GM18499 (cell line): ENCODE results near the gene MRPL24.
"Not testable (repeated sequence)": the region's sequence is repeated elsewhere in the genome, so short reads cannot be mapped to it uniquely, and the experiment has no call there.

Experiments used
- ATAC-seq: cut with Tn5 transposase; IDR thresholded peaks from one replicate; pipeline ENCODE4 v1.9.1; 2021; ENCODE audit warnings: moderate number of reproducible peaks; ENCODE audit not compliant: insufficient read depth, unreplicated experiment

The MRPL24 gene

DNA sequence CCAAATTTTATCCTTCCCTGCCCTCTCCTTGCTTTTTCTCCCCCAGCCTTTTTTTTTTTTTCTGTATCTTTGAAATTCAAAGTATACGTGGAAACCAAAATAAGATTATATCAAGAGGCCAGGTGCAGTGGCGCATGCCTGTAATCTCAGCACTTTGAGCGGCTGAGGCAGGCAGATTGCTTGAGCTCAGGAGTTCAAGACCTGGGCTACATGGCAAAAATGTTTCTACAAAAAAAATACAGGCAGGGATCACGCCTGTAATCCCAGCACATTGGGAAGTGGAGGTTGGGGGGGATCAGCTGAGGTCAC is 19.9 kb upstream of the MRPL24 start:
- no peak for ATAC-seq

DNA sequence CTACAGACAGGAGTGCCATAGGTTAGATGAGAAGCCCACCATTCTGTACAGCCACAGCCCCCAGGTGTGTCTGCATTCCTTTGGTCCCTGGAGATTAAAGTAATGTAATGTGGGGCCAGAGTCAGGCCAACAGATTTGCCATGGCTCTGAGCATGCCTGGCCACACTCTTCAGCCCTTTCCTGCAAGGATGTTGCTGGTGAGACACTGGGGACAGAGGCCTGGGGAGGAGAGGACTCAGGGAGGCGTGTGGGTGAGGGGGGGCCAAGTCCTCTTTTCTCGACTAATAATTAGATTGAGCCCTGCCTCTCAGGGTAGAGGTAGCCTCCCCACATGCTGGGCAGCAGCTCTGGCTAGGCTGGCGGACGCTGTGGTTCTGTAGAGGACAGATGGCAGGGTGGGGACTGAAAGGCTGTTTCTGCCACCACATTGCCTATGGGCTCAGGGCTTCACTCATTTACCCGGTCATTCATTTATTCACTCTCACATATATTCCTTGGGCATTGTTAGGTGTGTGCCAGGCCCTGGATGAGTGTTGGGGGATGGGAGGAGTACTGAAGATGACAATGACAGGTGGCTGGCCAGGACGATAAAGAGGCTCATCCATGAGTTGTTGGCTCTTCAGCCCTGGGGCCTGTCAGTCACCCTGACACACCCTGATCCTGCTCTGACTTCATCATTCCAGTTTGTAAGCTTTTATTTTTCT is 19.4 kb upstream of the MRPL24 start:
- ATAC-seq = no peak

DNA sequence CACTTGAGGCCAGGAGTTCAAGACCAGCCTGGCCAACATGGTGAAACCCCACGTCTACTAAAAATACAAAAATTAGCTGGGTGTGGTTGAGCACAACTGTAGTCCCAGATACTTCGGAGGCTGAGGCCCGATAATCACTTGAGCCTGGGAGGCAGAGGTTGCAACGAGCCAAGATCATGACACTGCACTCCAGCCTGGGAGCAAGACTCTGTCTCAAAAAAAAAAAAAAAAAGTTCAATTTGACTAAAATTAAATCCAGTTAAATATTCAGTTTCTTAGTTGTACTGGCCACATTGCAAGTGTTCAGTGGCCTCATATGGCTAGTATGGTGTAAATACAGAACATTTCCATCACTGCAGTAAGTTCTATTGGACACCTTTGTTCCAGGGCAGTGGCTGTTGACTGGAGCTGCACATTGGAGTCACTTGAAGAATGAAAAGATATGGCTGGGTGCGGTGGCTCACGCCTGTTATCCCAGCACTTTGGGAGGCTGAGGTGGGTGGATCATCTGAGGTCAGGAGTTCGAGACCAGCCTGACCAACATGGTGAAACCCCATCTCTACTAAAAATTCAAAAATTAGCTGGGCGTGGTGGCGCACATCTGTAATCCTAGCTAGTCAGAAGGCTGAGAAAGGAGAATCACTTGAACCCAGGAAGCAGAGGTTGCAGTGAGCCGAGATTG is 16.8 kb upstream of the MRPL24 start:
- ATAC-seq = not testable (repeated sequence)

DNA sequence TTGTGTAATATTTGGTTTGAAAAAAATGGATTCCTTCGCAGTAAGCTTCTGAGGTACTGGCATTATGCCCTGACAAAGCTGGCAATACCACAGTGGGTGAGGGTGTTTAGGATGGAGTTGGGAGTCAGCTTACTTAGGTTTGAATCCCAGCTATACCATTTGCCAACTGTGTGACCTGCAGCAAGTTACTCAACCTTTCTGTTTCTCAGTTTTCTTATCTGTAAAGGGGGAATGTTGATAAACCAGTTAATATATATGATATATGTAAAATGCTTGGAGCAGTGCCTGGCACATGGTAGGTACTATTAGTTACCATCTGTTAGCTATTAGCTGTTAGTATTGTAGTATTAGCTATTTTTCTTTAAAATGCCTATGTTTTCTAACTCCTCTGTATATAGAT is 15.5 kb upstream of the MRPL24 start:
- ATAC-seq = no peak

DNA sequence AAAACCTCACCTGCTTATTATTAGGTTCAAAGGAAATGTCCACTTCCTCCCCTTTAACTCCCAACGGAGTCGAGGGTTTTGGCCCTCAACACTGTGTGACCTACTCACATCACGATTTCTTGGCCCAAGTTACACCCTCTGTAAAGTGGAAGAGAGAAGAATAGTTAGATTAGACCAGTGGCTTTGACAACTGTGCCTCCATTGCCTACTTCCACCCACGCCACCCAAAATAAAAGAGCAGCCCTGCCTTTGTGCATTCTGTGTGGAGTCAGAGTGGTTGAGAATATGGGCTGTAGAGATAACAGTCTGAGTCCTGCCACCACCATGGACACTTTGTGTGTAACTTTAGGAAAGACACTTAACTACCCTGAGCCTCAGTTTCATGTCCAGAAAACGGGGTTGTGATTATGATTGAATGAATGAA is 14.7 kb upstream of the MRPL24 start:
- ATAC-seq = no peak

DNA sequence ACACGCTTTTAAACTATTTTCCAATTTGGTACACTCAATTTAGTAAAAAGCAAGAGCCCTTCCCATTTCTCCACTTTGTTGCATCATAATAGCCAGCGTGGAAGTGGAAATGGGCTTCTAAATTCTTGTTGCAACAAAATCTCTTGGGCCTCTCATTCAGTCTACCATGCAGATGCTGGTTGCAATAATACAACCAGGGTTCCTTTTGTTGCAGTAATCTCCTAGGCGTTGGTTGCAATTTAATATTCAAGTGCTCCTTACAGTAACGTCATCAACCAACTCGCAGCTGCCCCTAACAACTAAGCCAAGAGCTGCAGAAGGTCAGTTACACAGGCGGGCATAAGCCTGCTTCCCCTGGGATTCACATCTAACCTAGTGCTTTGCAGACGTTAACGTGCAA is 13.3 kb upstream of the MRPL24 start:
- ATAC-seq = no peak

DNA sequence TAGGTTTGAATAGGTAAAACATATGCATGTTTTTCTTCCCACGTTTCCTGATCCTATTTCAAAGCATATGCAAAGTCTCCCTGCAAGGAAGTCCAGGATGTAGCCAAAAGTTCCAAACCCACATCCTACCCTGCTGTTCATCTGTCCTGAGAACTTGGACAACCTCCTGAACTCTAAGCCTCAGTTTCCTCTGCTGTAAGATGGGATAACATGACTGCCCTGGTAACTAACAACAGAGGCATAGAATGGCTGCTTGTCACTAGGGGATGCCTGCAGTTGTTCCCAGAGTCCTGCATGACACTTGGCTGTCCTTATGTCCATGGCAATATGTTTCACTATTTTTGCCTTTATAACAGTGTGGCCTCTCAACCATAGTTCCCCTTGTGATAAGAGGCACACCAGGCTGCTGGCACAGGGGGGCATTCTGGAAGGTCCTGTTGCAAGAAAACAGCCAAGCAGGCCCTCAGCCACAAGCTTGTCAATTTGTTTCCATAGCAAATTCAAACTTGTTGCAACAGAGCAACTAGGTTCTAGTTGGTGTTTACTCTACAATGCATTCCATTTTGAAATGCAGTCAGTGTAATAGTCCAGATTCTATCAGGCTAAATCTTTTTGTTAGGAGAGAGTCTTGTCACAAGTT is 12.1 kb upstream of the MRPL24 start:
- no peak for ATAC-seq

DNA sequence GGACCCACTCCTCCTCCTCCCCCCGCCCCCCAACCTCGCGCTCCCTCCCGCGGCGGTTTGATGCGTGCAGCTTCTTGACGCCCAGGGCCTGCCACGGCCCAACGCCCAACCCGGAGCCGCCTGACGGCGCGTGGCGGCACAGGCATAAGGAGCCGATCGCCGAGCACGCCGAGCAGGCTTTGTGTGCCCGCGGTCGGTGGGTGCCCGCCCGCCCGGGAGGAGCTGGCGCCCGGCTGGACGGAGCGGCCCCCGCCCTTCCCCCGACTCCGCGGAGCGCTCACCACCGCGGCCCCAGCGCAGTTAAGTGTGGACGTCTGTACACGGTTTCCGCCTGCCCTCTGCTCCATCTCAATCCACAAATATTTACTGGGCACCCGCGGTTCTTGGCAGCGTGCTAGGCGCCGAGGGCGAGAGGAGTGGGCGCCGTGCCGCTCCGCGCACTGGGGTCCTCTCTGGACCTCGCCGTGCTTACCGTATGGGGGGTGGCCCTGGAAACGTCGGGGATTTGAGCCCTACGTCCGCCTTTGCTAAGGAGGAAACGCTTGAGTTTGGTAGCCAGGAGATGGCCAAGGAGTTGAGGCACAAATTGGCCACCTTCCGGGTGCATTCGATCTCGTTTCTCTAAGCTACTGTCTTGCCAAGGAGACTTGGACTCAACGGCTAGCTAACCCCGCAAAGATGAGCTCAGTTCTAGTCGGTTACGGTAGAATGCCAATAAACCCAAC is 11.0 kb upstream of the MRPL24 start:
- ATAC-seq = no peak

DNA sequence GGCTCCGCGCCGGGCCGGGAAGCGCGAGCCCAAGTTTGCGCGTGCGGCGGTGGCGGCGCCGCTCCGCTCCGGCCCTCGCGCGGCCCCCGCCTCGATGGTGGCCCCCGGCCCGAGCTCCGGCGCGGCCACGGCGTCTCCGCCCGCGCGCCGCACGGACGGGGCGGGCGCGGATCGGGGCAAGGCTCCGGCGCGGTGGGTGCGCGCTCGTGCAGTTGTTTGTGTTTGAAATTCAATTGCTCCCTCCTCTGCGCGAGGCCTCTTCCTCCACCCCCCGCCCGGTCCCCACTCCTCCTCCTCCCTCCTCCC is 10.5 kb upstream of the MRPL24 start, which contains the start of gene HDGF:
TSS of gene HDGF (minus strand) at position 225 of the 306 bp plus-strand sequence. CDS start 246 bp downstream, outside the sequence.
- no peak for ATAC-seq

DNA sequence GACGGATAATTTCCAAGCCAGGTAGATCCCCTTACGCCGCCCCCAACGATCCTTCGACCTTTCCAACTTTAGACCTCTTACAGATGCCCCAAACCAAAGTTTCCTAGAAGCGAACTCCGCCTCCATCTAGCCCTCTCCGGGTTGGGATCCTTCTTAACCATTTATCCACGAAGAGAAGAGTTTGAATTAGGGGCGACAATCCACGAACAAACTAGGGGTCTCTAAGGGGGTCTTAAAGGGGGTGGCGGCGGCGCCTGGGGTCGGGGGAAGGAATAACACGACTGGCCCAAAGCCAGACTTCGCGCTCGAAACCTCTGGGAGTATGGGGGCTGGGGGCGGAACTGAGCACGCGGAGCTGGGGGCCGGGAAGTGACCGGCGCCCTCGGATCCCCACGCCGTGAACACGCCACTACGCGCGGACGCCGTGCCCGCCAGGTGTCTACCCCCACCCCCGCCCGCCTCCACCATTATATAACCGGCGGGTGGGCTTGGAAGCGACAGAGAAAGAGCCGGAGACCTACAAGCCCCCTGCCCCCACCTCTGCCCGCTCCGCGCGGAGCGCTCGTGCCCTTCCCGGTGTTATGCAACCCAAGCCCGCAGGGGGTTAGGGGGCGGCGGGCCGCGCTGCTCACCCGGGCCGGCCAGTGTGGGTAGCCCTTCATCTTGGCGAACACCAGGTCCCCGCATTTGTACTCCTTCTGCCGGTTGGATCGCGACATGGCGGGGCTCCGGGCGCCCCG is 10.0 kb upstream of the MRPL24 start:
- no peak for ATAC-seq

DNA sequence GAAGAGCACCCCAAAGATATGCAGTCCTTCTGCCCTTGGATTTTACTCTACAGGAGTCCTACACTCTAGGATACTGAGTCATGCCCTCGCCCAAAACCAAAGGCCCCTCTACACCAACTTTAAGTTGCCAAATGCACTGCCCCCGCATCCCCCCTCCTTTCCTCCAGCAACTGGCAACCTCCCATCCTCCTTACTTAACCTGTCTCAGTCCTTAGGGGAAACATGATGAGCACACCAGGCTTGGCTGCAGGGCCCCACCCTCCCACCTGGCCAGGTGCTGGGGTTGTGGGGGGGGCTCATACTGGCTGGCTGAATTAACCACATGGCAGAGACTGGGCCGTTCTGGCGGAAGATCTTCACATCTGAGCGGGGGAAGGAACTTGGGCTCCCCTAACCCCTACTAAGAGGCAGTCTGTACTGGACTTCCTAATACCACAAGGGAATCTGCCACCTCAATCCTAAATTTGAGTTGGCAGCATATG is 9.3 kb upstream of the MRPL24 start:
- no peak for ATAC-seq

DNA sequence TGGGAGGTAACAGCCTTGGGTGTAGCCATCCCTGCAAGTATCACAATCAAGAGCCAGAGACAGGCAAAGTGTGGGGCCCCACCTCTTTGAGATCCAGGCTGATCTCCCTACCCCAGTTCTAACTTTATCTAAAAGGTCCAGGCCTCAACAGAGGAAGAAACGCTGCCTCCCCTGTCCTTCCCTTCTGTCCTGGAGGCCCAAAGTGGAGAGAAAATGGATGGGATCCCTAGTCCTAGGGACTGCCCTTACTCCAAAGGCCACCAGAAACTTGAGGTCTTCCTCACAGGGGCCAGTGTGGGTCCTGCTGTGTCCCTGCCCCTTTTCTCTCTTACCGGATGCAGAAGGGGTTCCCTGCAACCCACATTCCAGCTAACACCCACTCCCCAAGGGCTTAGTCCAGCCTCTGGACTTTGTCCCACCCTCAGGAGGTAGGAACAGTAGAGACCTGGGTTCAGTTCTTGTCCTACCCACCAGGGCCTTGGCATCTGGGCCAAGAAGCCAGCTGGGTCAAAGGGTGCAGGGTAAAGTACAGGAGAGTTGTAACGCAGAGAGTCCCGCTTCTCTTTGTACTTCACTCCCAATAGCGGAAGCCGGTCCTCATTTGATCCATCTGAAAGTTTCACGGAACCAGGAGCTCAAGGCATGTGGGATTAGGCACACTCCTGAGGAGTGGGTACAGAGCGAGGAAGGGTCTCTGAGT is 8.7 kb upstream of the MRPL24 start:
- ATAC-seq = no peak

DNA sequence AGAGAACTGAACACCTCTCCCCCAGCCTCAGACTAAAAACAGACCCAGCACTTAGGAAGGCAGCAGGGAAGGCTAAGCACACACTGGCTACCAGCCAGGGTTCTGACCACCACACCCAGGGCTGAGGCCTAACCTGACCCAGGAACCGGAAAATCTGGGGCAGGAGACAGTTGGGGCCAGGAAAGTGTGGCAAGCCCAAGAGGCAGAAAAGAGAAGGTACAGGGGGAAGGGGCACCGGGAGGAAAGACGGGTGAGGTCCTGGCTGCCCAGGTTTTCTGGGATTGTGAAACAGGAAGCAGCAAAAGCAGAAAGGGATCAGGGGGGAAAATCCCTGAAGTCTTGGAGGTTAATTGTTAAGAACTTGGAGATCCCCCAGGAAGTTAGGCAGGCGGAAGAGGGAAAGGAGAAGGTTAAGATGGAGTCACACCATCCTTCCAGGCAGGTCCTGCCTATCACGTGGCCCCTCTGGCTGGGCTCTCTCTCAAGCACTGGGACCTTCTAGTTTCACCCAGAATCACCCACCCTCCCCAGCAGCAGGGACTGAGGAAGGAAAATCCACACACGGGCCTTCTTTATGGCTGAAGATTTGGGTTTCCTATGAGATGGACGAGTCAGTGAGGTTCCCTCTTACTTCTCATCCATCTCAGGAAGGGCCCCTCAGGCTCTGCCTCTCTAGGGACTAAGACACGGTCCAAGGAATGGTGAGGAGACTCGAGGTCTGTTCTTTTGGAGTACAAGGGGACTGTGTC is 8.0 kb upstream of the MRPL24 start:
- no peak for ATAC-seq

DNA sequence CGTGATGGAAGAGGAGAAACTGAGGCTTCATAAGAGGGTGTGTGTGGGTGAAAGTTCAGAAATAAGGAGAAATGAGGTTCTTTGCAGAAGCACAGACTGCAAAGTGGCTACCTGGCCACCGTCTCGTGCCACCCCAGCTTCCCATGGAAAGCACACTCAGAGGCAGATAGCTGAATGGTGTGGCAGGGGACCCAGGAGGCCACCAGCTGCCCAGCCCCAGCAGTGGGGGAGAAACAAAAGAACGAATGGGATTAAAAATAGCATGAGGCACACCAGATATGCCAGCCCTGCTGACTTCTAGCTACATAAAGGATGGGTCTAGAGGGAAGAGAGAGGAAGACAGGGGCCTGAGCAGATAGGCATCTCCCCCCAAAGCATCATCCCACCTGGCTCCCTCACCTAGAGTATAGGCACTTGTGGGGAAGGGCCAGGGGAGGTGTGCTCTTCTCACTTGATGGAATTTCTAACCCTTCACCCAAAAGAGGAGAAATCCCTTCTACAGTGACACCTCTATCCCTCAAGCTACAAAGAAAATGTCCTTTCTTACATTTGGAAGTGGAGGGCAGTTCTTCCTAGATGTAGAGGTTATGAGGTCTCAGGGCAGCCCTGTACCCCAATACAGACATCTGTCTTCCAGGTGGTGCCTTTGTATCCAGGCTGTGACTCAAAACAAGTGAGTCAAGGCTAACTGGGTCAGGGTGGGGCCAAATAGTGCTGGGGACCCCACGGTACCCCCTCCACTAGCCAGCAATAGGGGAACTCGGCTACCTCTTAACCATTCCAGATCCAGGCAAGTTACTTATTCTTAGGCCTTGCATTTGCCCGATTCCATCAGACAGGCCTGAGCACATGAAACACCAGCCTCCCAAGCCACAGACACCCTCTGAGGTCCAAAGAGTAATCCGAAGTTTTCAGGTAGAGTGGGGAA is 7.1 kb upstream of the MRPL24 start:
- ATAC-seq = no peak

DNA sequence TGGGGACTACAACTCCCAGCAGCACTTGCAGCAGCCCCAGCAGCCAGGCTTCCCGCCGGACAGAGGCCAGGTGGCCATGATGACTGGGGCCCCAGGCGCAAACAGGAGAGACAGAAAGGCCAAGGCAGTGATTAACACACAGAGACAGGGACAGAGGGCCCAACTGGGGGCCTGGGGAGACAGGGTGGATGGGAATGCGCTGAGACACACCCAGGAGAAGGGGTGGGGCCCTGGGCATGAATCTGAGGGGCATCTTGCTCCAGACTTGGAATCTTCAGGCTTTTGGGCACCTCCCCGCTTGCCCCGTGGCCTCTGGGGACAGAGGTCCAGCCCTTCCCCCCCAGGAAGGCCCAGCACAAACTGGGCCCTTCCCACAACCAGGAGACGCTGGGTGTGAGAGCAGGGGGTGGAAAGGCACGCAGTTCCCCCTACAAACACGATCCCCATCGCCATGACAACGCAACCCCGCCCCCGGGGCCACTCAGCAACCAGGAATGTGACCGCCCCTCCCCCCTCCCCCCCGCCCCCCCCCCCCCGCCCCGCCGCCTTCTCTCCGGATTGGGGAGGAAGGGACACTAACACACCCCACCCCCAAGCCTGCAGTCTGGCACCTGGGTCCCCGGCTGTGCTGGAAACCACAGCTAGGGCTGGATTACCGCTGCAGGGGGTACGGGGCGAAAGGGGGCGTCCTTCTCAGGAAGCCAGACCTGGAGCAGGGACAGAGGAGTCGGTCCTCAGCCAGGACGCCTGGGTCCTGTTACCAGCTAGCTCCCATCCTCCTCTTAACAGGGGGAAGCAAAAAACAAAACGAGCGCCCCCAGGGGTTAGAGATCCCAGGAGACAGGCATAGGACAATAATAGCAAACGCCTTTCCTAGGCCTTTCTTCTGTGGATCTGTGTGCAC is 6.1 kb upstream of the MRPL24 start:
- ATAC-seq = no peak

DNA sequence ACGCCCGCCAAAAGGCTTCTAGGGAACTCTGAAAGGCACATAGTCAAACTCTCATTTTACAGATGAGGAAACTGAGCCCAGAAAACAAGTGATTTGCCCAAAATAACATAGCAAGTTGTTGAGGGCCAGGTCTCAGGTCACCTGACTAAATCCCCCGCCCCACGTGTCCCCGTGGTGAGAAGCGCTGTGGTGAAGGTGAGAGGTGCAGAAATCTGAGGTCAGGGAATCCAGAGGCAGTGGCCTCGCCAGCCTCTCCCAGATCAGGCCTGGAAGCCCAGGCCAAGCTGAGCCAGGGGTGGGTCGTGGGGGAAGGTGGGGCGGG is 5.5 kb upstream of the MRPL24 start:
- ATAC-seq = no peak

DNA sequence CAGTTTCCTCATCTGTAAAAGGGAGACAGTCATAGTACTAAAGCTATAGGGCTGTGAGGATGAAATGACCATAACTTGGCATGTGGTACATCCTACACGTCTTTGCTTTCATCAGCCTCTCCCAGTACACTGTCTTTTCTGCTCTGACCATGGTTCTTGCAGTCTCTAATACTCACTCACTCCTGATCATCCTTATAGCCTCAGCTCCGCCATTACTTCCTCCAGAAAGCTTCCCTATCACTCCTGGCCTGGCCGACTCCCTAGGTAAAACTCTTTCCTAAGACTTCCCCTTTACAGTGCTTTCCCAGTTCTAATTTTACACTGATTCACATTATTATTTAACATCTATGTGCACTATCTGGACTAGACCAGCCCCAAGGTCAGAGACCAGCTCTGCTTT is 5.0 kb upstream of the MRPL24 start:
- no peak for ATAC-seq
